IPS-15b (cell line): Measurements from ENCODE around the gene LEMD2.
"Not testable (repeated sequence)": the region's sequence is repeated elsewhere in the genome, so short reads cannot be mapped to it uniquely, and the experiment has no call there.

Source experiments
- H3K27me3 ChIP-seq: one replicate; pipeline ENCODE4 v1.6.1; 2013; ENCODE audit warnings: low read length; ENCODE audit not compliant: control insufficient read depth, insufficient read depth
- H3K36me3 ChIP-seq: one replicate; pipeline ENCODE4 v1.6.1; 2013; ENCODE audit warnings: low read length; ENCODE audit not compliant: control insufficient read depth, insufficient read depth
- H3K4me1 ChIP-seq: one replicate; pipeline ENCODE4 v1.6.1; 2013; ENCODE audit warnings: mild to moderate bottlenecking, low read length; ENCODE audit not compliant: control insufficient read depth, insufficient read depth
- H3K4me3 ChIP-seq: one replicate; pipeline ENCODE4 v1.5.1; 2013; ENCODE audit warnings: low read depth, low read length
- H3K9ac ChIP-seq: one replicate; pipeline ENCODE4 v1.6.1; 2013; ENCODE audit warnings: low read depth, mild to moderate bottlenecking, low read length
- H3K9me3 ChIP-seq: one replicate; pipeline ENCODE4 v1.6.1; 2013; ENCODE audit warnings: mild to moderate bottlenecking, low read length; ENCODE audit not compliant: control insufficient read depth, insufficient read depth

The LEMD2 gene

GRCh38 chr6:33788694-33789549 lies at the start of gene LEMD2:
TSS of gene LEMD2 (minus strand) at chr6:33789130. CDS start at chr6:33789116, 14 bp downstream.
- peaks cover 55% of the 10 kb centered on the region for H3K4me1 ChIP-seq
- peak within 1 kb of the TSS; percentile 80 for H3K4me3 ChIP-seq
- peak within 1 kb of the TSS; percentile 79 for H3K9ac ChIP-seq
- no peaks in the 10 kb centered on the region for H3K27me3 ChIP-seq
- no peaks in the 10 kb centered on the region for H3K9me3 ChIP-seq
- H3K36me3 ChIP-seq: peaks cover 6% of the 10 kb centered on the region

- Histone ChIP-seq H3K4me3 (no peak overlapping the region), H3K4me1 (no peaks in the 10 kb centered on the region), H3K36me3 (no peaks in the 10 kb centered on the region), H3K9ac (no peak overlapping the region), H3K27me3 (no peaks in the 10 kb centered on the region), H3K9me3 (peaks cover 8% of the 10 kb centered on the region)
These were observed 49.2 kb upstream of the LEMD2 start for GRCh38 chr6:33837971-33838665.

DNA sequence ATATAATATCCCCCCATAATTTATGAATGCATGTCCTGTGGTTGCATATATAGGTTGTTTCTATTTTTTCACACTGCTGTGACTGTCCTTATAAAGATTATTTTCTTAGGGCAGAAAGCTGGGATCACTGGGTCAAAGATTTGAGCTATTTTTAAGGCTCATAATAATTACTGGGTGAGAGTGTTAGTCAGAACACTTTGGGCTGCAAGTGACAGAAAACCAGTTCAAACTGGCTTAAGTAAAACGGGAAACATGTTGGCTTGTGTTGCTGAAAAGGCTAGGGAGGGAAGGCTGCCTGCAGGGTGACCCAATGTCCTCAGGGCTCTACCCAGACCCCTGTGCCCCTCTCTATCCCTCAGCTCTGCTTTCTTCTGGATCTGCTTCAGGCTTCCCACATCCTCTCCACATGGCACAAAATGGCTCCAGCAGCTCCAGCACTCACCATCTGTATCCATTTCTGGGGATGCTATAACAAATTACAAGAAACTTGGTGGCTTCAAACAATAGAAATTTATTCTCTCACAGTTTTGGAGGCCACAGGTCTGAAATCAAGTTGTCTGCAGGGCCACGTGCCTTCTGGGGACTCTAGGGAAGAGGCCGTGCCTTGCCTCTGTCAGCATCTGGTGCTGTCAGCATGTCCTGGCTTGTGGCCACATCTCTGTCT lies 48.0 kb upstream of the LEMD2 start:
- Histone ChIP-seq H3K9ac (no peak overlapping the region), H3K4me3 (no peak overlapping the region), H3K36me3 (no peaks in the 10 kb centered on the region), H3K4me1 (no peaks in the 10 kb centered on the region), H3K27me3 (no peaks in the 10 kb centered on the region), H3K9me3 (peaks cover 8% of the 10 kb centered on the region)

- H3K36me3 ChIP-seq: no peaks in the 10 kb centered on the region
- H3K9ac ChIP-seq: no peak overlapping the region
- peaks cover 2% of the 10 kb centered on the region for H3K4me1 ChIP-seq
- no peaks in the 10 kb centered on the region for H3K27me3 ChIP-seq
- H3K4me3 ChIP-seq: no peak overlapping the region
- peaks cover 8% of the 10 kb centered on the region for H3K9me3 ChIP-seq
These were observed 45.8 kb upstream of the LEMD2 start for GRCh38 chr6:33834401-33835392.

DNA sequence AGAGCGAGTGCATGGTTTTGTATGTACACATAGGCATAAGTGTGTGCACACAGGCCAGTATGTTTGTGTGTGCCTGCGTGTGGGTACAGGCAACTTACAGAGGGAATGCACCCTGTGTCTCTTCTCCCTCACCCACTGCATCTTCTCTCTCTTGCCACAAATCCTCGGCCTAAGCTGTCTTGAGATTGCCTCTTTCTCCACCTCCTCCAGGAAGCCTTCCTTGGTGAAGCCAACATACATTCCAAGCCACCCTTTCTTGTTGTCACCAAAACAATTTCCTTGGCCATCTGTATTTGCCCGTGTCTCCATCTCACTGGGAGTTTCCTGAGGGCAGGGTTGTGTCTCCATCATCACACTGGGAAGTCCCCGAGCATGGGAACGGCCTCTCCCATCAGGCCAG lies 44.7 kb upstream of the LEMD2 start:
- Histone ChIP-seq H3K9me3 (peaks cover 8% of the 10 kb centered on the region), H3K27me3 (no peaks in the 10 kb centered on the region), H3K36me3 (no peaks in the 10 kb centered on the region), H3K4me3 (no peak overlapping the region), H3K4me1 (peaks cover 7% of the 10 kb centered on the region), H3K9ac (no peak overlapping the region)

- peaks cover 12% of the 10 kb centered on the region for H3K4me1 ChIP-seq
- not testable (repeated sequence) for H3K36me3 ChIP-seq, H3K27me3 ChIP-seq, H3K4me3 ChIP-seq, H3K9me3 ChIP-seq, H3K9ac ChIP-seq
These were observed 43.9 kb upstream of the LEMD2 start for GRCh38 chr6:33832831-33833230.

GRCh38 chr6:33831725-33832124 lies 42.8 kb upstream of the LEMD2 start:
- not testable (repeated sequence) for H3K27me3 ChIP-seq, H3K36me3 ChIP-seq, H3K9me3 ChIP-seq, H3K9ac ChIP-seq, H3K4me3 ChIP-seq
- H3K4me1 ChIP-seq: peaks cover 12% of the 10 kb centered on the region

DNA sequence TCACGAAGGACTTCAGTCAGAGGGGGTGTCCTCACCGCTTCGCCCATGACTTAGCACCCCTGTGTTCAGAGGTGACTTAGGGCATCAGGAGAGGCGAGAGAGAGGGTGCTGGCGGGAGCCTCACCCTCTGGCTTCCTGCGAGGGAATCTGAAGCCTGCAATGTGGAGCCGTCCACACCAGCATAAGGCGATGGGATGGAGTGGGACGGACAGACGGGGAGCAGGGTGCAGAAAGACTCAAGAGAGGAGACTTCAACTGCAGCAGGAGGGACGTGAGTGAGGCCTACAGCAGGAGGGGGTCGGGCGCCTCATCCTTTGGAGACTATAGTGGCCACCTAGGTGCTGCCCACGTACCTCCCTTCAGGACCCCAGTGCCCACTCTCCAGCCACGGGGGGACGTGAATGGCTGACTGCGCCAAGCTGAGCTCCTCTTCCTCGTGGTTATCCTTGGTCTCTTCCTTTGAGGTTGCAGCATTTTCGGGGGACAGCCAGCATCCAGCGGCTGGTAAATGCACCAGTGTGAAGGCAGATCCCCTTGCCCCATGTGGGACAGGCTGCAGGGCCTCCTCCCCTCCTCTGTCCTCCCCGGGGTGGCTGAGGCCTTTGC lies 41.8 kb upstream of the LEMD2 start:
- Histone ChIP-seq H3K9ac (no peak overlapping the region), H3K36me3 (no peaks in the 10 kb centered on the region), H3K9me3 (peaks cover 6% of the 10 kb centered on the region), H3K4me3 (no peak overlapping the region), H3K27me3 (no peaks in the 10 kb centered on the region), H3K4me1 (peaks cover 12% of the 10 kb centered on the region)

GRCh38 chr6:33828764-33829731 lies 40.1 kb upstream of the LEMD2 start:
- H3K4me1 ChIP-seq: peaks cover 12% of the 10 kb centered on the region
- H3K9ac ChIP-seq: no peak overlapping the region
- H3K27me3 ChIP-seq: no peaks in the 10 kb centered on the region
- no peak overlapping the region for H3K4me3 ChIP-seq
- H3K36me3 ChIP-seq: no peaks in the 10 kb centered on the region
- peaks cover 6% of the 10 kb centered on the region for H3K9me3 ChIP-seq

DNA sequence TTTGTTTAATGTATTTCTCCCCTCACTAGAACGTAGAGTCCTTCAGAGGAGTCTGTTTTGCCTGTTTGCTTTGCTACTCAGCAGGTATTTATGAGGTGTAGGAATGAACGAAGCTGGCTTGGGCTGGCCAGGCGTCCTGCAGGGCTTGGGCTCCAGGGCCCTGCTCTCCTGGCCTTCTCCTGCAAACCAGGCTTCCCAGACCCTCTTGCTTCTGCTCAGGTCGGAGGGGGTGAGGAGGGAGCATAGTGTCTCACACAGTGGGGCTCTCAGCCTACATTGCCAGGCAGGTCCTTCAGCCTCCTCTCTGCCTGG lies 39.5 kb upstream of the LEMD2 start:
- H3K4me1 ChIP-seq: peaks cover 12% of the 10 kb centered on the region
- H3K9me3 ChIP-seq: peaks cover 2% of the 10 kb centered on the region
- no peak overlapping the region for H3K4me3 ChIP-seq
- H3K27me3 ChIP-seq: no peaks in the 10 kb centered on the region
- H3K9ac ChIP-seq: no peak overlapping the region
- H3K36me3 ChIP-seq: no peaks in the 10 kb centered on the region
